ENCODE measurements around the gene CYTIP.
"Not testable (repeated sequence)": the region's sequence is repeated elsewhere in the genome, so short reads cannot be mapped to it uniquely, and the experiment has no call there.

CYTIP gene

DNA sequence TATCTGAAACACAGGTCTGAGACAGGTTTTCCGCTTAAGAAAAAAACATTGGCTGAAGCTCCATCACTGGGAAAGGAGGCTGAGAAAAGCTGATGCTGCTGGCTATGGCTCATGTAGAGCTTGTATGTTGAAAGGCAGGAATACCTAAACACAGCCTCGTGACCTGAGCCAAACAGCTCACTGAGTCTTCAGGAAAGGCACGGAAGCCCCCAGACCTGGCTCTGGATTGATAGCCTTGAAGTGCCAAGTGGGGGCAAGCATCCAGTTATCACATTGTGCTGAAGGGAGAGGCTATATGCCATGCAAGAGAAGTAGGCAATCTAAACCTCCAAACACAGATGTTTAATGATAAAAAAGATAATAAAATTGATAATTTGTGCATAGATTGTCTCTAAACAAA, 21.9 kb downstream of the CYTIP start:
- H3K4me3 ChIP-seq (ENCODE audit: low read length): no peak overlapping the region
- TF ChIP-seq ZNF274 (IDR thresholded peaks at IDR 0.05; ENCODE audit: low read depth, low read length): no peak

- no peak overlapping the region for H3K4me3 ChIP-seq (ENCODE audit: low read length)
- no peak for TF ChIP-seq ZNF274 (IDR thresholded peaks at IDR 0.05; ENCODE audit: low read depth, low read length)
Observed at GRCh38 chr2:157421331-157421944, 22.5 kb downstream of the CYTIP start.

GRCh38 chr2:157420771-157421323, 23.0 kb downstream of the CYTIP start:
- no peak overlapping the region for H3K4me3 ChIP-seq (ENCODE audit: low read length)
- no peak for TF ChIP-seq ZNF274 (IDR thresholded peaks at IDR 0.05; ENCODE audit: low read depth, low read length)

DNA sequence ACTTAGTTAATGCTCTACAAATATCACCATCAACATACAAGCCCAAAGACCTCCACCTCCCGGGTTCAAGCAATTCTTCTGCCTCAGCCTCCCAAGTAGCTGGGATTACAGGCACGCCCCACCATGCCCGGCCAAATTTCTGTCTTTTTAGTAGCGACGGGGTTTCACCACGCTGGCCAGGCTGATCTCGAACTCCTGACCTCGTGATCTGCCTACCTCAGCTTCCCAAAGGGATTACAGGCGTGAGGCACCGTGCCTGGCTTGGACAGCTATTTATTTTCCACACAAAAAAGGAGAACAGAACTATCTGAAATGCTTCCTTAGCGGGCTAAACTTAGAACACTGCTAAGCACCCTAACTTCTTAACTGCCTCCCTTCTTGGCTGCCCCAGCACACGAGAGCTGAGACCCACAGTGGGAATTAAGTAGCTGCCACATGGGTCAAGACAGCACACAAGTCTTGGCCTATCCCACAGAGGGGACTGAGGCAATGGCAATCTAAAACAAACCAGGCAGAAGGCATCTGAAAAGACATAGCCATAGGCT, 24.8 kb downstream of the CYTIP start:
- no peak overlapping the region for H3K4me3 ChIP-seq (ENCODE audit: low read length)
- no peak for TF ChIP-seq ZNF274 (IDR thresholded peaks at IDR 0.05; ENCODE audit: low read depth, low read length)

- no peak for TF ChIP-seq ZNF274 (IDR thresholded peaks at IDR 0.05; ENCODE audit: low read depth, low read length)
Observed at GRCh38 chr2:157418239-157418641, 25.6 kb downstream of the CYTIP start.

GRCh38 chr2:157415591-157416101, 28.2 kb downstream of the CYTIP start:
- no peak for TF ChIP-seq ZNF274 (IDR thresholded peaks at IDR 0.05; ENCODE audit: low read depth, low read length)

More at GRCh38 chr2:157418239-157418641, 25.6 kb downstream of the CYTIP start:
- H3K4me3 ChIP-seq (ENCODE audit: low read length): no peak overlapping the region

GRCh38 chr2:157414050-157414449, 29.8 kb downstream of the CYTIP start:
- TF ChIP-seq ZNF274 (IDR thresholded peaks at IDR 0.05; ENCODE audit: low read depth, low read length): no peak
- no peak overlapping the region for H3K4me3 ChIP-seq (ENCODE audit: low read length)

More at GRCh38 chr2:157415591-157416101, 28.2 kb downstream of the CYTIP start:
- no peak overlapping the region; the same call in 1 of the 2 replicates for H3K4me3 ChIP-seq (ENCODE audit: low read length)

DNA sequence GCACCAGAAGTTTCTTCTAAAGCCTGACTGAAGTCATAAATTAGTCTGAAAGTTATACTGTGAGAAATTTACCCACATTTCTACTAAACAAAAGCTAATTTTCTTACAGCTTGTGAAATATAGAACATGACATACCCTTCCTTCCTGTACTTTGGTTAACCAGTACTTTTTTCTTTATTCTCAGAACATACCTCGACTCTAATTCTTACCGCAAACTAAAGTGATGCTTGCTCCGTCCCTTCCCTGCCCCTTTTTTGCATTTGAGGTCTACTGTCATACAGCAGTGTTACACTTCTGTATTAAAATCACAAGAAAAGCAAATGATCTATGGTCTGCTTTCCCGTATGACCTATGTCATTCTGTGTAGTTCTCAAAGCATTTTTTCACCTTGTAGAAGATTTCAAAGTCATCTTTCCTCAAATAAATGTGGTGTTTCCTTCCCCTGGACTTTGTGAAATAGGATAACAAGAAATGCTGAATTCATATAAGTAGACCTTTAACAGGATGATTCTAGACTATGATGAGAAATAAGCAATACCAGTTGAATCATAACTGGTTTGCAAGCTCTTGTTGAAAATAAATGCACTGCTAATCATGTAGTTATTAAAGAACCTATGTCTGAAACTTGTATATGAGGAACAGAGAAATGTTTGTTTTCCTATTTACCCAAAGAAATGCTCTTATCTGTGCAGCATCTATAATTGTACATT, 30.4 kb downstream of the CYTIP start:
- TF ChIP-seq ZNF274 (IDR thresholded peaks at IDR 0.05; ENCODE audit: low read depth, low read length): no peak
- H3K4me3 ChIP-seq (ENCODE audit: low read length): no peak overlapping the region

- H3K4me3 ChIP-seq (ENCODE audit: low read length): no peak overlapping the region
- no peak for TF ChIP-seq ZNF274 (IDR thresholded peaks at IDR 0.05; ENCODE audit: low read depth, low read length)
Observed at GRCh38 chr2:157411624-157412336, 32.1 kb downstream of the CYTIP start.

DNA sequence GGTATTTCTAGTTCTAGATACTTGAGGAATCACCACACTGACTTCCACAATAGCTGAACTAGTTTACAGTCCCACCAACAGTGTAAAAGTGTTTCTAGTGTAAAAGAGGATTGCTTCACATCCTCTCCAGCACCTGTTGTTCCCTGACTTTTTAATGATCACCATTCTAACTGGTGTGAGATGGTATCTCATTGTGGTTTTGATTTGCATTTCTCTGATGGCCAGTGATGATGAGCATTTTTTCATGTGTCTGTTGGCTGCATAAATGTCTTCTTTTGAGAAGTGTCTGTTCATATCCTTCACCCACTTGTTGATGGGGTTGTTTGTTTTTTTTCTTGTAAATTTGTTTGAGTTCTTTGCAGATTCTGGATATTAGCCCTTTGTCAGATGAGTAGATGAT, 38.5 kb downstream of the CYTIP start:
- H3K4me3 ChIP-seq (ENCODE audit: low read length): not testable (repeated sequence)

DNA sequence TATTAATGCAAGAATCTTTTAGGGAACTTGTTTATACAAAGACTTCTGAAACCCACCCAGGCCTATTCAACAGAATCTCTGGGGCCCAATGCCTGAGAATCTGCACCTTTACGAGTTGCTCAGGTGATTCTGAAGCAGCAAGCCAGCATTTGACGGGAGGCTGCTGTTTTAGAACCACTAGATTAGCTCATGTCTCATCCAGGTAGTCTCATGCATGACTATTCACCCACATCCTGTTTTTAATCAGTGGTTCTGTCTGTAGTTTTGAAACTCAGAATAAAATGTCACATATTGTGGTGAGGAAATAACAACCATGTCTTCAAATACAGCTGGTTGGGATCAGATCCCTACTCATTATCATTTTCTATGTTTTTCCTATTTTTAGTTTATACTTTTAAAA, 39.5 kb downstream of the CYTIP start:
- TF ChIP-seq ZNF274 (IDR thresholded peaks at IDR 0.05; ENCODE audit: low read depth, low read length): no peak
- H3K4me3 ChIP-seq (ENCODE audit: low read length): no peak overlapping the region

GRCh38 chr2:157402801-157403485, 40.9 kb downstream of the CYTIP start:
- H3K4me3 ChIP-seq (ENCODE audit: low read length): not testable (repeated sequence)

GRCh38 chr2:157395811-157396210, 48.1 kb downstream of the CYTIP start:
- no peak for TF ChIP-seq ZNF274 (IDR thresholded peaks at IDR 0.05; ENCODE audit: low read depth, low read length)
- H3K4me3 ChIP-seq (ENCODE audit: low read length): no peak overlapping the region

DNA sequence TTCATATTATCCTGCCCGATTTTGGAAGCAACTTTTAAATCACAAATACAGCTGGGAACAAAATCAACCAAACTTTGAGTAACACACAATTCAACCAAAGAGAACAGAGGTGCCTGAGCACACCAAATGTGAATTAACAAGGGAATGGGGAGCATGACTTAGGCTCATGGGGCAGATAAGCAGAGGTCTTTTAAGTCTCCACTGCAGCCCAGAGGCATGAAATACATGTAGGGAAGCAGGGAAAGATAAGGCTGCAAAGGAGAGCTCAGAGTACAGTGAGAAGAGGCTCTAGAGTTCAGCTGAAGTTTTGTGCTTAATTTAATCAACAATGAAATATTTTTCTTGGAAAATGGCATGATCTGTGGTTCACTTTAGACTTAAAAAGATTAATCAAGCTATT, 49.0 kb downstream of the CYTIP start:
- no peak overlapping the region for H3K4me3 ChIP-seq (ENCODE audit: low read length)
- TF ChIP-seq ZNF274 (IDR thresholded peaks at IDR 0.05; ENCODE audit: low read depth, low read length): no peak

All from GM08714 (cell line).